HepG2 (cell line): ENCODE measurements around the gene CCL22. TPM values are rescaled to one million over a fixed set of nuclear protein-coding genes. Genes with fewer than 3 reads are reported as not detected.

ENCODE experiments used
- FOXA3 ChIP-seq: IDR thresholded peaks from 2 replicates; pipeline ENCODE4 v1.6.1; 2016; ENCODE audit warnings: missing genetic modification reagents, missing compliant biosample characterization
- GFI1 ChIP-seq: sonication (generic); formaldehyde crosslinking; IDR thresholded peaks from 2 replicates; pipeline ENCODE4 v1.5.0; 2020; ENCODE audit warnings: missing genetic modification reagents, mild to moderate bottlenecking, borderline replicate concordance
- HNRNPLL ChIP-seq: fragments of 200-400 bp; formaldehyde crosslinking; IDR thresholded peaks from 2 replicates; pipeline ENCODE4 v1.6.1; 2017; ENCODE audit warnings: mild to moderate bottlenecking, low read depth, low read length; ENCODE audit not compliant: poor library complexity, severe bottlenecking
- KDM1A ChIP-seq: IDR thresholded peaks from 2 replicates; pipeline ENCODE4 v1.6.1; 2016; ENCODE audit warnings: missing compliant biosample characterization
- RBAK ChIP-seq: sonication (generic); formaldehyde crosslinking; IDR thresholded peaks from 2 replicates; pipeline ENCODE4 v1.5.1; 2020; ENCODE audit warnings: mild to moderate bottlenecking, missing genetic modification reagents
- RCOR2 ChIP-seq: IDR thresholded peaks from 2 replicates; pipeline ENCODE4 v1.6.1; 2016; ENCODE audit warnings: missing biosample characterization, missing genetic modification reagents
- RELA ChIP-seq: sonication (generic); formaldehyde crosslinking; IDR thresholded peaks from 2 replicates; pipeline ENCODE4 v1.4.0; 2020; ENCODE audit warnings: missing genetic modification reagents
- SUZ12 ChIP-seq: fragments of 150-350 bp; IDR thresholded peaks from 2 replicates; pipeline ENCODE4 v1.6.1; 2014; ENCODE audit warnings: low read depth, low read length
- ZNF569 ChIP-seq: sonication (generic); formaldehyde crosslinking; IDR thresholded peaks from 2 replicates; pipeline ENCODE4 v1.5.0; 2020; ENCODE audit warnings: mild to moderate bottlenecking, missing genetic modification reagents, moderate library complexity, borderline replicate concordance
- ZNF570 ChIP-seq: sonication (generic); formaldehyde crosslinking; IDR thresholded peaks from 2 replicates; pipeline ENCODE4 v1.4.0; 2020; ENCODE audit warnings: mild to moderate bottlenecking, missing genetic modification reagents, borderline replicate concordance
- polyA plus RNA-seq, 8 experiments: library from polyadenylated mRNA; depleted of rRNA in 3 of 8; stranded (reverse) in 7 of 8; unstranded in 1 of 8; fragments of >200 nt; fragmentation: Illumina TruSeq in 4 of 8; extraction: Trizol in 4 of 8; gene quantifications; 2 replicates each; pipeline versions ENCODE4 v1.2.1 to v1.2.3, GENCODE V29; 2011 to 2016; ENCODE audit warnings: low read depth in 4 of 8, missing spikeins in 1 of 8, mixed read lengths in 1 of 8; ENCODE audit not compliant: insufficient read depth in 1 of 8
- total RNA-seq, 5 experiments: library from RNA; depleted of rRNA; stranded (reverse); fragments of >200 nt; fragmentation: Illumina TruSeq; extraction: Trizol; gene quantifications; 2 replicates each; pipeline ENCODE4 v1.2.3, GENCODE V29; 2016; ENCODE audit warnings: low read depth in 1 of 5
- TF ChIP-seq, protein P1 (sequence below): sonication (generic); formaldehyde crosslinking; IDR thresholded peaks from 2 replicates; pipeline ENCODE4 v1.9.0; 2021; ENCODE audit warnings: missing genetic modification reagents, borderline replicate concordance
- TF ChIP-seq, protein P2 (sequence below): sonication (generic); formaldehyde crosslinking; IDR thresholded peaks from 2 replicates; pipeline ENCODE4 v1.9.0; 2021; ENCODE audit warnings: missing genetic modification reagents, borderline replicate concordance
- TF ChIP-seq, protein P3 (sequence below): sonication (generic); formaldehyde crosslinking; IDR thresholded peaks from 2 replicates; pipeline ENCODE4 v1.4.0; 2020; ENCODE audit warnings: mild to moderate bottlenecking, missing genetic modification reagents, borderline replicate concordance
- TF ChIP-seq, protein P4 (sequence below): sonication (generic); formaldehyde crosslinking; IDR thresholded peaks from 2 replicates; pipeline ENCODE4 v1.5.1; 2020; ENCODE audit warnings: missing genetic modification reagents, mild to moderate bottlenecking, borderline replicate concordance
- TF ChIP-seq, protein P5 (sequence below): sonication (generic); formaldehyde crosslinking; IDR thresholded peaks from 2 replicates; pipeline ENCODE4 v1.8.1; 2023; ENCODE audit warnings: mild to moderate bottlenecking, moderate library complexity, missing genetic modification reagents

Gene CCL22
- total and polyA plus RNA-seq, 2 of the 13 experiments (the other 11 are each of a cell fraction or from before 2014, with no cell fraction given), result not detected

DNA sequence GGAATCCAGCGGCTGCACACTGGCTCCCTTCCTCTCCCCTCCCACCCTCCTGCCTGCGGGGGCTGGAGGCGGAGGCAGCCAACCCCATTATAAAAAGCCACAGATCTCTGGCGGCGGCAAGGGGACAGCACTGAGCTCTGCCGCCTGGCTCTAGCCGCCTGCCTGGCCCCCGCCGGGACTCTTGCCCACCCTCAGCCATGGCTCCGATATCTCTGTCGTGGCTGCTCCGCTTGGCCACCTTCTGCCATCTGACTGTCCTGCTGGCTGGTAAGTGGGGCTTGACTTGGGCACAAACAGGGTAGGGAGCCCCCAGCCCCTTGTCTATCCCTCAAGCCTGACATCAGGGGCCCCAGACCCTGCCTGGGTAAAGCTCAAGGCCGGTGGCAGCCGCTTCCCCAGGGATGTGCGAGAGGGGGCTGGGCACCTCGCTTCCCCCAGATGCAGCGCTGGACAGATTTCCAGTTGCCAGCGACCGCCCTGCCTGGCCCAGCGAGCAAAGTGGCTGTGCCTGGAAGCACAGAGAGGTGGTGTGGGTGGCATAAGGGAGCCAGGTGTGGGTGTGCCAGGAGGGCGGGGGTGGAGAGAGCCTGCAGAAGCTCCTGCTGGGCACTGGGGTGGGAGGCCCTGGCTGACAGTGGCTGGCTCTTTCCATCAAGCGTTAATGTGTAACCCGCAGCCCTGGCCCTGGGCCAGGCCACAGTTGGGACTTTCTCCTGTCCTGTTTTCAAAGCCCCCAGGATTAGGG lies 14.0 kb downstream of the CCL22 start, which contains the start of gene CX3CL1 (continued):
- TF ChIP-seq, protein P1, sequence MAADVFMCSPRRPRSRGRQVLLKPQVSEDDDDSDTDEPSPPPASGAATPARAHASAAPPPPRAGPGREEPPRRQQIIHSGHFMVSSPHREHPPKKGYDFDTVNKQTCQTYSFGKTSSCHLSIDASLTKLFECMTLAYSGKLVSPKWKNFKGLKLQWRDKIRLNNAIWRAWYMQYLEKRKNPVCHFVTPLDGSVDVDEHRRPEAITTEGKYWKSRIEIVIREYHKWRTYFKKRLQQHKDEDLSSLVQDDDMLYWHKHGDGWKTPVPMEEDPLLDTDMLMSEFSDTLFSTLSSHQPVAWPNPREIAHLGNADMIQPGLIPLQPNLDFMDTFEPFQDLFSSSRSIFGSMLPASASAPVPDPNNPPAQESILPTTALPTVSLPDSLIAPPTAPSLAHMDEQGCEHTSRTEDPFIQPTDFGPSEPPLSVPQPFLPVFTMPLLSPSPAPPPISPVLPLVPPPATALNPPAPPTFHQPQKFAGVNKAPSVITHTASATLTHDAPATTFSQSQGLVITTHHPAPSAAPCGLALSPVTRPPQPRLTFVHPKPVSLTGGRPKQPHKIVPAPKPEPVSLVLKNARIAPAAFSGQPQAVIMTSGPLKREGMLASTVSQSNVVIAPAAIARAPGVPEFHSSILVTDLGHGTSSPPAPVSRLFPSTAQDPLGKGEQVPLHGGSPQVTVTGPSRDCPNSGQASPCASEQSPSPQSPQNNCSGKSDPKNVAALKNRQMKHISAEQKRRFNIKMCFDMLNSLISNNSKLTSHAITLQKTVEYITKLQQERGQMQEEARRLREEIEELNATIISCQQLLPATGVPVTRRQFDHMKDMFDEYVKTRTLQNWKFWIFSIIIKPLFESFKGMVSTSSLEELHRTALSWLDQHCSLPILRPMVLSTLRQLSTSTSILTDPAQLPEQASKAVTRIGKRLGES, result peak; percentile 70; the same call in 1 of the 2 replicates
- TF ChIP-seq GFI1 (CRISPR knock-in tag) (peak; percentile 79; the same call in 1 of the 2 replicates), SUZ12 (no peak), ZNF570 (CRISPR knock-in tag) (peak; percentile 67; the same call in 1 of the 2 replicates), RBAK (CRISPR knock-in tag) (no peak), RCOR2 (CRISPR knock-in tag) (peak; percentile 39; the same call in 1 of the 2 replicates), HNRNPLL (peak; percentile 67), KDM1A (no peak), RELA (CRISPR knock-in tag) (peak; percentile 73), FOXA3 (no peak; the same call in 1 of the 2 replicates), ZNF569 (CRISPR knock-in tag) (0 out of 2 replicates have a peak, but pooled peaks have one; percentile 19)
- TF ChIP-seq, protein P2, sequence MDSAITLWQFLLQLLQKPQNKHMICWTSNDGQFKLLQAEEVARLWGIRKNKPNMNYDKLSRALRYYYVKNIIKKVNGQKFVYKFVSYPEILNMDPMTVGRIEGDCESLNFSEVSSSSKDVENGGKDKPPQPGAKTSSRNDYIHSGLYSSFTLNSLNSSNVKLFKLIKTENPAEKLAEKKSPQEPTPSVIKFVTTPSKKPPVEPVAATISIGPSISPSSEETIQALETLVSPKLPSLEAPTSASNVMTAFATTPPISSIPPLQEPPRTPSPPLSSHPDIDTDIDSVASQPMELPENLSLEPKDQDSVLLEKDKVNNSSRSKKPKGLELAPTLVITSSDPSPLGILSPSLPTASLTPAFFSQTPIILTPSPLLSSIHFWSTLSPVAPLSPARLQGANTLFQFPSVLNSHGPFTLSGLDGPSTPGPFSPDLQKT (CRISPR knock-in tag), result no peak
- TF ChIP-seq, protein P3, sequence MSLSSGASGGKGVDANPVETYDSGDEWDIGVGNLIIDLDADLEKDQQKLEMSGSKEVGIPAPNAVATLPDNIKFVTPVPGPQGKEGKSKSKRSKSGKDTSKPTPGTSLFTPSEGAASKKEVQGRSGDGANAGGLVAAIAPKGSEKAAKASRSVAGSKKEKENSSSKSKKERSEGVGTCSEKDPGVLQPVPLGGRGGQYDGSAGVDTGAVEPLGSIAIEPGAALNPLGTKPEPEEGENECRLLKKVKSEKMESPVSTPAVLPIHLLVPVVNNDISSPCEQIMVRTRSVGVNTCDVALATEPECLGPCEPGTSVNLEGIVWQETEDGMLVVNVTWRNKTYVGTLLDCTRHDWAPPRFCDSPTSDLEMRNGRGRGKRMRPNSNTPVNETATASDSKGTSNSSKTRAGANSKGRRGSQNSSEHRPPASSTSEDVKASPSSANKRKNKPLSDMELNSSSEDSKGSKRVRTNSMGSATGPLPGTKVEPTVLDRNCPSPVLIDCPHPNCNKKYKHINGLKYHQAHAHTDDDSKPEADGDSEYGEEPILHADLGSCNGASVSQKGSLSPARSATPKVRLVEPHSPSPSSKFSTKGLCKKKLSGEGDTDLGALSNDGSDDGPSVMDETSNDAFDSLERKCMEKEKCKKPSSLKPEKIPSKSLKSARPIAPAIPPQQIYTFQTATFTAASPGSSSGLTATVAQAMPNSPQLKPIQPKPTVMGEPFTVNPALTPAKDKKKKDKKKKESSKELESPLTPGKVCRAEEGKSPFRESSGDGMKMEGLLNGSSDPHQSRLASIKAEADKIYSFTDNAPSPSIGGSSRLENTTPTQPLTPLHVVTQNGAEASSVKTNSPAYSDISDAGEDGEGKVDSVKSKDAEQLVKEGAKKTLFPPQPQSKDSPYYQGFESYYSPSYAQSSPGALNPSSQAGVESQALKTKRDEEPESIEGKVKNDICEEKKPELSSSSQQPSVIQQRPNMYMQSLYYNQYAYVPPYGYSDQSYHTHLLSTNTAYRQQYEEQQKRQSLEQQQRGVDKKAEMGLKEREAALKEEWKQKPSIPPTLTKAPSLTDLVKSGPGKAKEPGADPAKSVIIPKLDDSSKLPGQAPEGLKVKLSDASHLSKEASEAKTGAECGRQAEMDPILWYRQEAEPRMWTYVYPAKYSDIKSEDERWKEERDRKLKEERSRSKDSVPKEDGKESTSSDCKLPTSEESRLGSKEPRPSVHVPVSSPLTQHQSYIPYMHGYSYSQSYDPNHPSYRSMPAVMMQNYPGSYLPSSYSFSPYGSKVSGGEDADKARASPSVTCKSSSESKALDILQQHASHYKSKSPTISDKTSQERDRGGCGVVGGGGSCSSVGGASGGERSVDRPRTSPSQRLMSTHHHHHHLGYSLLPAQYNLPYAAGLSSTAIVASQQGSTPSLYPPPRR (CRISPR knock-in tag), result no peak; the same call in 1 of the 2 replicates
- TF ChIP-seq, protein P4, sequence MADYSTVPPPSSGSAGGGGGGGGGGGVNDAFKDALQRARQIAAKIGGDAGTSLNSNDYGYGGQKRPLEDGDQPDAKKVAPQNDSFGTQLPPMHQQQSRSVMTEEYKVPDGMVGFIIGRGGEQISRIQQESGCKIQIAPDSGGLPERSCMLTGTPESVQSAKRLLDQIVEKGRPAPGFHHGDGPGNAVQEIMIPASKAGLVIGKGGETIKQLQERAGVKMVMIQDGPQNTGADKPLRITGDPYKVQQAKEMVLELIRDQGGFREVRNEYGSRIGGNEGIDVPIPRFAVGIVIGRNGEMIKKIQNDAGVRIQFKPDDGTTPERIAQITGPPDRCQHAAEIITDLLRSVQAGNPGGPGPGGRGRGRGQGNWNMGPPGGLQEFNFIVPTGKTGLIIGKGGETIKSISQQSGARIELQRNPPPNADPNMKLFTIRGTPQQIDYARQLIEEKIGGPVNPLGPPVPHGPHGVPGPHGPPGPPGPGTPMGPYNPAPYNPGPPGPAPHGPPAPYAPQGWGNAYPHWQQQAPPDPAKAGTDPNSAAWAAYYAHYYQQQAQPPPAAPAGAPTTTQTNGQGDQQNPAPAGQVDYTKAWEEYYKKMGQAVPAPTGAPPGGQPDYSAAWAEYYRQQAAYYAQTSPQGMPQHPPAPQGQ (CRISPR knock-in tag), result peak; percentile 83; the same call in 1 of the 2 replicates
- TF ChIP-seq, protein P5, sequence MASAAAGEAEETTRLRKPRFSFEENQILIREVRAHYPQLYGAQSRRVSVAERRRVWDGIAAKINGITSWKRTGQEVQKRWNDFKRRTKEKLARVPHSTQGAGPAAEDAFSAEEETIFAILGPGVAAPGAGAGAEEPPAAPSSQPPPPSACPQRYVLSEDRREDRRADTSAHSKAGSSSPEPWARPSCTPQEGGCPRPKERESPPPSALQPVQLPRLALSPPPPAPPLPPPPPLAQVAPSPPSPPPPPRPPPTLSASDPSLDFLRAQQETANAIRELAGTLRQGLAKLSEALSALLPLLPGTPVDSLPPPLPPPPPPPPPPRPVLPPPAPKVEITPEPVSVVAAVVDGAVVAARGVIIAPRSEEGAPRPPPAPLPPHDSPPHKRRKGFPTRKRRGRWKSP (CRISPR knock-in tag), result peak; percentile 80; the same call in 1 of the 2 replicates
